K562 (cell line): ENCODE data around the gene SRCAP.

Experiments
- BCOR ChIP-seq: fragments of 450-650 bp; IDR thresholded peaks from 2 replicates; pipeline ENCODE4 v1.6.1; 2016
- C11orf30 ChIP-seq: fragments of 450-650 bp; IDR thresholded peaks from 2 replicates; pipeline ENCODE4 v1.6.1; 2016; ENCODE audit warnings: low read depth, mild to moderate bottlenecking
- CTCF ChIP-seq, 3 experiments: IDR thresholded peaks in 2 of 3; conservative IDR thresholded peaks in 1 of 3; 2 replicates each; pipeline ENCODE4 v1.5.1; 2011 to 2012; ENCODE audit warnings: low read length in 3 of 3, mild to moderate bottlenecking in 3 of 3, control low read depth in 2 of 3, improper control_type of control experiment in 1 of 3, inconsistent platforms in 1 of 3, low read depth in 1 of 3, mixed read lengths in 1 of 3, moderate library complexity in 1 of 3; ENCODE audit not compliant: insufficient read depth in 2 of 3
- HDAC2 ChIP-seq: fragments of 450-650 bp; IDR thresholded peaks from 2 replicates; pipeline ENCODE4 v1.6.1; 2016; ENCODE audit warnings: mild to moderate bottlenecking
- MAFK ChIP-seq: IDR thresholded peaks from 2 replicates; pipeline ENCODE4 v1.6.1; 2011; ENCODE audit warnings: low read length, improper control_type of control experiment
- MEIS2 ChIP-seq: fragments of 450-650 bp; IDR thresholded peaks from 2 replicates; pipeline ENCODE4 v1.6.1; 2014; ENCODE audit warnings: mild to moderate bottlenecking; ENCODE audit not compliant: partially characterized antibody
- MXI1 ChIP-seq: IDR thresholded peaks from 2 replicates; pipeline ENCODE4 v1.6.1; 2011; ENCODE audit warnings: low read depth, mild to moderate bottlenecking, improper control_type of control experiment, low read length
- MYNN ChIP-seq, 2 experiments: sonication (generic); formaldehyde crosslinking in 1 of 2; IDR thresholded peaks; 2 replicates each; pipeline versions ENCODE4 v1.5.0 to v1.6.1; 2016 to 2020; ENCODE audit warnings: antibody characterized with exemption in 1 of 2, missing genetic modification reagents in 1 of 2
- NR2C1 ChIP-seq, 2 experiments: fragments of 450-650 bp; IDR thresholded peaks; 2 replicates each; pipeline ENCODE4 v1.6.1; 2017; ENCODE audit warnings: mild to moderate bottlenecking in 2 of 2, antibody characterized with exemption in 1 of 2, inconsistent platforms in 1 of 2, missing compliant biosample characterization in 1 of 2, missing genetic modification characterization in 1 of 2
- POLR2A ChIP-seq: fragments of 450-650 bp; conservative IDR thresholded peaks from 2 replicates; pipeline ENCODE4 v1.6.1; 2016
- SAFB2 ChIP-seq: fragments of 200-400 bp; formaldehyde crosslinking; IDR thresholded peaks from 2 replicates; pipeline ENCODE4 v1.6.1; 2018; ENCODE audit warnings: borderline replicate concordance, low read length, low read depth, moderate library complexity; ENCODE audit not compliant: severe bottlenecking
- ZNF583 ChIP-seq: fragments of 250-450 bp; sonication (Bioruptor Pico); IDR thresholded peaks from 2 replicates; pipeline ENCODE4 v1.4.0; 2020

GRCh38 chr16:30738984-30739951 is 40.3 kb downstream of the SRCAP start:
- no peak for TF ChIP-seq BCOR
- TF ChIP-seq CTCF (IDR thresholded peaks at IDR 0.05 in 2 of 3, conservative IDR thresholded peaks at IDR 0.05 in 1 of 3; ENCODE audit: insufficient read depth in 2 of 3, low read depth in 1 of 3, low read length in 3 of 3) = no peak
- TF ChIP-seq HDAC2 = no peak
- TF ChIP-seq MXI1 = no peak
- TF ChIP-seq MYNN (IDR thresholded peaks at IDR 0.05) = no peak
- no peak for TF ChIP-seq MYNN (CRISPR knock-in tag; IDR thresholded peaks at IDR 0.05)
- TF ChIP-seq NR2C1 (IDR thresholded peaks at IDR 0.05) = no peak
- no peak for TF ChIP-seq NR2C1 (tag; IDR thresholded peaks at IDR 0.05)
- TF ChIP-seq ZNF583 (CRISPR knock-in tag) = no peak
- no peak for TF ChIP-seq C11orf30
- TF ChIP-seq SAFB2 = no peak
- TF ChIP-seq MEIS2 = no peak
- no peak for TF ChIP-seq POLR2A
- no peak for TF ChIP-seq MAFK
